ENCODE data around the gene MAN1A2. TPM values are rescaled to one million over a fixed set of nuclear protein-coding genes. Genes with fewer than 3 reads are reported as not detected.

MAN1A2 gene
- total and polyA plus RNA-seq, 2 experiments from 2014 or later = 24.7 to 45.0 TPM

GRCh38 chr1:117511273-117511672, 144.0 kb downstream of the MAN1A2 start:
- Histone ChIP-seq H3K36me3 (replicated peaks; ENCODE audit: insufficient read depth, low read depth) (no peaks in the 10 kb centered on the region), H3K9me3 (ENCODE audit: low read depth) (no peaks in the 10 kb centered on the region), H3K4me1 (ENCODE audit: insufficient read depth) (no peaks in the 10 kb centered on the region), H3K27ac (no peak overlapping the region), H3K79me2 (no peaks in the 10 kb centered on the region), H4K20me1 (ENCODE audit: insufficient read depth, poor library complexity, severe bottlenecking) (no peaks in the 10 kb centered on the region), H3K4me2 (no peak overlapping the region), H3K4me3 (no peak overlapping the region), H2AFZ (no peak overlapping the region), H3K9me2 (replicated peaks; ENCODE audit: insufficient read depth) (no peaks in the 10 kb centered on the region), H3K27me3 (no peaks in the 10 kb centered on the region)
- DNase-seq (ENCODE audit: low spot score) = no peak
- 82% methylated on average over 3 of the region's 3 CpGs for WGBS (ENCODE audit: low lambda C conversion rate, missing lambda C conversion rate)
- TF ChIP-seq, protein P1, sequence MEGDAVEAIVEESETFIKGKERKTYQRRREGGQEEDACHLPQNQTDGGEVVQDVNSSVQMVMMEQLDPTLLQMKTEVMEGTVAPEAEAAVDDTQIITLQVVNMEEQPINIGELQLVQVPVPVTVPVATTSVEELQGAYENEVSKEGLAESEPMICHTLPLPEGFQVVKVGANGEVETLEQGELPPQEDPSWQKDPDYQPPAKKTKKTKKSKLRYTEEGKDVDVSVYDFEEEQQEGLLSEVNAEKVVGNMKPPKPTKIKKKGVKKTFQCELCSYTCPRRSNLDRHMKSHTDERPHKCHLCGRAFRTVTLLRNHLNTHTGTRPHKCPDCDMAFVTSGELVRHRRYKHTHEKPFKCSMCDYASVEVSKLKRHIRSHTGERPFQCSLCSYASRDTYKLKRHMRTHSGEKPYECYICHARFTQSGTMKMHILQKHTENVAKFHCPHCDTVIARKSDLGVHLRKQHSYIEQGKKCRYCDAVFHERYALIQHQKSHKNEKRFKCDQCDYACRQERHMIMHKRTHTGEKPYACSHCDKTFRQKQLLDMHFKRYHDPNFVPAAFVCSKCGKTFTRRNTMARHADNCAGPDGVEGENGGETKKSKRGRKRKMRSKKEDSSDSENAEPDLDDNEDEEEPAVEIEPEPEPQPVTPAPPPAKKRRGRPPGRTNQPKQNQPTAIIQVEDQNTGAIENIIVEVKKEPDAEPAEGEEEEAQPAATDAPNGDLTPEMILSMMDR (IDR thresholded peaks at IDR 0.05; ENCODE audit: poor library complexity) = no peak
- no peak for TF ChIP-seq EZH2phosphoT487 (IDR thresholded peaks at IDR 0.05; ENCODE audit: low read depth, severe bottlenecking, unreplicated experiment)
- TF ChIP-seq EZH2 (IDR thresholded peaks at IDR 0.05; ENCODE audit: borderline replicate concordance) = no peak

- H4K20me1 ChIP-seq (ENCODE audit: insufficient read depth, poor library complexity, severe bottlenecking) = no peaks in the 10 kb centered on the region
These were observed 145.6 kb downstream of the MAN1A2 start for GRCh38 chr1:117512728-117513321.

GRCh38 chr1:117523111-117523510, 155.9 kb downstream of the MAN1A2 start:
- H3K4me3 ChIP-seq = no peak overlapping the region
- no peak overlapping the region for H2AFZ ChIP-seq
- no peaks in the 10 kb centered on the region for H3K27me3 ChIP-seq
- H4K20me1 ChIP-seq (ENCODE audit: insufficient read depth, poor library complexity, severe bottlenecking) = no peaks in the 10 kb centered on the region
- H3K9me3 ChIP-seq (ENCODE audit: low read depth) = no peaks in the 10 kb centered on the region
- H3K4me1 ChIP-seq (ENCODE audit: insufficient read depth) = no peaks in the 10 kb centered on the region
- no peaks in the 10 kb centered on the region for H3K9me2 ChIP-seq (replicated peaks; ENCODE audit: insufficient read depth)
- H3K4me2 ChIP-seq = no peak overlapping the region
- DNase-seq (ENCODE audit: low spot score) = no peak
- WGBS (ENCODE audit: low lambda C conversion rate, missing lambda C conversion rate) = 100% methylated on average over 1 of the region's 1 CpG
- H3K79me2 ChIP-seq = no peaks in the 10 kb centered on the region
- no peaks in the 10 kb centered on the region for H3K36me3 ChIP-seq (replicated peaks; ENCODE audit: insufficient read depth, low read depth)
- no peak overlapping the region for H3K27ac ChIP-seq
- TF ChIP-seq, protein P1 (IDR thresholded peaks at IDR 0.05; ENCODE audit: poor library complexity) = no peak
- TF ChIP-seq EZH2phosphoT487 (IDR thresholded peaks at IDR 0.05; ENCODE audit: low read depth, severe bottlenecking, unreplicated experiment) = no peak
- no peak for TF ChIP-seq EZH2 (IDR thresholded peaks at IDR 0.05; ENCODE audit: borderline replicate concordance)

More at GRCh38 chr1:117512728-117513321, 145.6 kb downstream of the MAN1A2 start:
- no peak overlapping the region for H3K4me2 ChIP-seq
- H3K36me3 ChIP-seq (replicated peaks; ENCODE audit: insufficient read depth, low read depth) = no peaks in the 10 kb centered on the region
- H3K9me3 ChIP-seq (ENCODE audit: low read depth) = no peaks in the 10 kb centered on the region
- DNase-seq (ENCODE audit: low spot score) = peak; percentile 22
- no peaks in the 10 kb centered on the region for H3K79me2 ChIP-seq
- H2AFZ ChIP-seq = no peak overlapping the region
- TF ChIP-seq, protein P1 (IDR thresholded peaks at IDR 0.05; ENCODE audit: poor library complexity) = peak; percentile 79
- no peak for TF ChIP-seq EZH2 (IDR thresholded peaks at IDR 0.05; ENCODE audit: borderline replicate concordance)
- no peaks in the 10 kb centered on the region for H3K27me3 ChIP-seq
- no peak overlapping the region for H3K4me3 ChIP-seq
- H3K9me2 ChIP-seq (replicated peaks; ENCODE audit: insufficient read depth) = no peaks in the 10 kb centered on the region
- H3K4me1 ChIP-seq (ENCODE audit: insufficient read depth) = no peaks in the 10 kb centered on the region
- 14% methylated on average over 1 of the region's 1 CpG for WGBS (ENCODE audit: low lambda C conversion rate, missing lambda C conversion rate)
- H3K27ac ChIP-seq = no peak overlapping the region

Measured in hepatocyte (in vitro differentiated cells).